K562 (cell line): Measurements from ENCODE around the gene RARA. TPM values are rescaled to one million over a fixed set of nuclear protein-coding genes. Genes with fewer than 3 reads are reported as not detected.
A peak's percentile ranks its signal among the peaks of the same experiment; 100 is the strongest.

ENCODE experiments used
- ATAC-seq: fragments of 200-7000 bp; cut with Tn5 transposase; 3 replicates; pipeline ENCODE4 v1.9.1; 2020; ENCODE audit warnings: moderate library complexity
- BruUV-seq: library from RNA; stranded (reverse); fragments of 400-500 nt; replicated peaks from 2 replicates; lab custom pipeline; 2021; lab: Mats Ljungman, UMichigan
- CTCF ChIA-PET: fragments of 300-600 bp; formaldehyde crosslinking; extraction: SDS; loops from one replicate; lab custom pipeline; 2021; ENCODE audit warnings: low intra/inter-chr PET ratio; lab: Yijun Ruan, JAX
- POLR2A ChIA-PET: fragments of 300-600, 350-650 bp; sonication (Branson Sonifier 250); formaldehyde crosslinking; extraction: SDS; loops from one replicate; lab custom pipeline; 2021; ENCODE audit warnings: antibody characterized with exemption, inconsistent platforms; lab: Yijun Ruan, JAX
- DNase-seq, 4 experiments: peaks; one replicate each; pipeline versions ENCODE4 v3.0.0 to v3.0.0-alpha.2; 2011 to 2018; ENCODE audit warnings: low spot score in 3 of 4, mixed read lengths in 3 of 4; ENCODE audit errors: extremely low read depth in 1 of 4
- FAIRE-seq: peaks from 2 replicates; lab custom pipeline; 2011; peaks lifted over from hg19 to GRCh38; lab: Jason Lieb, UNC
- H2AFZ ChIP-seq: 2 replicates; pipeline ENCODE4 v1.6.0; 2011; ENCODE audit warnings: low read depth, low read length, control low read depth, inconsistent platforms
- H3K27ac ChIP-seq: fragments of 200-600 bp; 3 replicates; pipeline ENCODE4 v1.8.0; 2011; ENCODE audit warnings: low read depth, mild to moderate bottlenecking, control low read depth, inconsistent platforms, low read length, moderate library complexity, mixed read lengths; ENCODE audit errors: extremely low read depth
- H3K27me3 ChIP-seq, 2 experiments: fragments of 300-600 bp in 1 of 2; 2 replicates in 1 of 2; 3 replicates in 1 of 2; pipeline versions ENCODE4 v1.6.0 to v1.8.0; 2011; ENCODE audit warnings: inconsistent platforms in 2 of 2, low read length in 2 of 2, mild to moderate bottlenecking in 1 of 2, mixed read lengths in 1 of 2, moderate library complexity in 1 of 2; ENCODE audit not compliant: control insufficient read depth in 2 of 2, insufficient read depth in 2 of 2
- H3K36me3 ChIP-seq: fragments of 300-600 bp; 3 replicates; pipeline ENCODE4 v1.8.0; 2011; ENCODE audit warnings: mild to moderate bottlenecking, low read length, inconsistent platforms; ENCODE audit not compliant: control insufficient read depth, insufficient read depth
- H3K4me1 ChIP-seq, 2 experiments: fragments of 200-600 bp in 1 of 2; replicated peaks in 1 of 2; 2 replicates in 1 of 2; 3 replicates in 1 of 2; pipeline versions ENCODE4 v1.5.1 to v1.8.0; 2011; ENCODE audit warnings: inconsistent platforms in 2 of 2, low read length in 2 of 2, mild to moderate bottlenecking in 1 of 2, mixed read lengths in 1 of 2, moderate library complexity in 1 of 2; ENCODE audit not compliant: control insufficient read depth in 2 of 2, insufficient read depth in 2 of 2
- H3K4me2 ChIP-seq: 2 replicates; pipeline ENCODE4 v1.6.1; 2011; ENCODE audit warnings: low read length, control low read depth, inconsistent platforms, mixed read lengths; ENCODE audit not compliant: insufficient read depth
- H3K4me3 ChIP-seq: fragments of 200-600 bp; sonication (generic), shearing (Covaris generic); 2 replicates; pipeline ENCODE4 v1.5.1; 2016; ENCODE audit warnings: control low read depth, inconsistent platforms
- H3K79me2 ChIP-seq: fragments of 200-600 bp; 3 replicates; pipeline ENCODE4 v1.8.0; 2011; ENCODE audit warnings: low read length, inconsistent platforms; ENCODE audit not compliant: control insufficient read depth, insufficient read depth
- H3K9ac ChIP-seq, 2 experiments: 2 replicates each; pipeline versions ENCODE4 v1.6.0 to v1.6.1; 2011; ENCODE audit warnings: low read depth in 2 of 2, low read length in 2 of 2, control low read depth in 1 of 2, inconsistent platforms in 1 of 2, mild to moderate bottlenecking in 1 of 2, mixed read lengths in 1 of 2; ENCODE audit not compliant: insufficient read depth in 1 of 2
- H3K9me1 ChIP-seq: one replicate; pipeline ENCODE4 v1.6.0; 2011; ENCODE audit warnings: inconsistent platforms, mild to moderate bottlenecking, low read length, moderate library complexity; ENCODE audit not compliant: control insufficient read depth, insufficient read depth
- H3K9me3 ChIP-seq: replicated peaks from 2 replicates; pipeline ENCODE4 v1.5.1; 2011; ENCODE audit warnings: low read depth, low read length, inconsistent platforms; ENCODE audit not compliant: control insufficient read depth, insufficient read depth
- H4K20me1 ChIP-seq: replicated peaks from 2 replicates; pipeline ENCODE4 v1.6.1; 2011; ENCODE audit warnings: low read length, inconsistent platforms, mixed read lengths; ENCODE audit not compliant: control insufficient read depth, insufficient read depth
- BCOR ChIP-seq: fragments of 450-650 bp; IDR thresholded peaks from 2 replicates; pipeline ENCODE4 v1.6.1; 2016
- DIDO1 ChIP-seq: fragments of 450-650 bp; IDR thresholded peaks from 2 replicates; pipeline ENCODE4 v1.6.1; 2016; ENCODE audit warnings: low read depth, missing biosample characterization, missing genetic modification characterization
- ETV6 ChIP-seq, 3 experiments: fragments of 150-350 bp in 1 of 3; sonication (generic) in 1 of 3; formaldehyde crosslinking in 1 of 3; IDR thresholded peaks; 2 replicates each; pipeline versions ENCODE4 v1.6.1 to v1.8.0; 2014 to 2022; ENCODE audit warnings: borderline replicate concordance in 2 of 3, low read depth in 2 of 3, antibody characterized with exemption in 1 of 3, low read length in 1 of 3, mild to moderate bottlenecking in 1 of 3, missing genetic modification reagents in 1 of 3
- EWSR1 ChIP-seq: fragments of 450-650 bp; IDR thresholded peaks from 2 replicates; pipeline ENCODE4 v1.6.1; 2018; ENCODE audit warnings: borderline replicate concordance, mild to moderate bottlenecking, low read depth, moderate library complexity; ENCODE audit not compliant: partially characterized antibody
- HDAC1 ChIP-seq, 2 experiments: fragments of 450-650 bp; IDR thresholded peaks; 2 replicates each; pipeline ENCODE4 v1.6.1; 2016 to 2017; ENCODE audit warnings: inconsistent platforms in 1 of 2, mild to moderate bottlenecking in 1 of 2, moderate library complexity in 1 of 2
- HMG20A ChIP-seq: fragments of 450-650 bp; formaldehyde crosslinking; conservative IDR thresholded peaks from 2 replicates; pipeline ENCODE4 v1.4.0; 2020; ENCODE audit warnings: mild to moderate bottlenecking, mixed read lengths
- IFI16 ChIP-seq: fragments of 250-450 bp; sonication (Bioruptor Pico); IDR thresholded peaks from 2 replicates; pipeline ENCODE4 v2.1.2; 2022; ENCODE audit warnings: mild to moderate bottlenecking, inconsistent platforms
- JUND ChIP-seq, 2 experiments: IDR thresholded peaks; 2 replicates in 1 of 2; 3 replicates in 1 of 2; pipeline ENCODE4 v1.6.1; 2011; ENCODE audit warnings: borderline replicate concordance in 2 of 2, low read depth in 2 of 2, low read length in 2 of 2, improper control_type of control experiment in 1 of 2, missing biosample characterization in 1 of 2, missing genetic modification characterization in 1 of 2, missing genetic modification reagents in 1 of 2
- KDM1A ChIP-seq, 2 experiments: fragments of 450-650 bp; IDR thresholded peaks; 2 replicates each; pipeline ENCODE4 v1.6.1; 2016; ENCODE audit warnings: mild to moderate bottlenecking in 2 of 2
- MEIS2 ChIP-seq: fragments of 450-650 bp; IDR thresholded peaks from 2 replicates; pipeline ENCODE4 v1.6.1; 2014; ENCODE audit warnings: mild to moderate bottlenecking; ENCODE audit not compliant: partially characterized antibody
- MTA2 ChIP-seq: fragments of 450-650 bp; IDR thresholded peaks from 2 replicates; pipeline ENCODE4 v1.6.1; 2016; ENCODE audit warnings: low read depth
- RBM25 ChIP-seq: fragments of 200-400 bp; formaldehyde crosslinking; IDR thresholded peaks from 2 replicates; pipeline ENCODE4 v1.6.1; 2018; ENCODE audit warnings: low read length, low read depth, moderate library complexity; ENCODE audit not compliant: severe bottlenecking
- XRCC4 ChIP-seq: IDR thresholded peaks from one replicate; pipeline ENCODE4 v1.6.1; 2011; ENCODE audit not compliant: insufficient read depth, insufficient read length; ENCODE audit errors: extremely low read depth
- ZBTB7A ChIP-seq: IDR thresholded peaks from 2 replicates; pipeline ENCODE4 v1.6.1; 2011; ENCODE audit warnings: low read depth, mild to moderate bottlenecking, low read length, moderate library complexity, borderline replicate concordance; ENCODE audit not compliant: control insufficient read depth
- ZNF121 ChIP-seq: sonication (generic); formaldehyde crosslinking; conservative IDR thresholded peaks from 2 replicates; pipeline ENCODE4 v1.8.0; 2022; ENCODE audit warnings: missing genetic modification reagents
- ZNF134 ChIP-seq: fragments of 250-450 bp; sonication (Bioruptor Pico); conservative IDR thresholded peaks from 2 replicates; pipeline ENCODE4 v1.4.0; 2020
- WGBS: fragments of 100-300 bp; shearing (Covaris generic); methylation state at CpG from one replicate; pipeline ENCODE4 v1.1.6; 2016; ENCODE audit warnings: low coverage, mixed read lengths; ENCODE audit not compliant: insufficient coverage; ENCODE audit errors: missing lambda C conversion rate; 5-methylcytosine and 5-hydroxymethylcytosine counted together
- in situ Hi-C: fragments of 300-500 bp; cut with MboI; formaldehyde crosslinking; loops from 4 replicates; pipeline ENCODE4 v1.15.0; 2018; ENCODE audit warnings: inconsistent platforms, mixed read lengths
- intact Hi-C: fragments of 100-400 bp; cut with micrococcal nuclease; formaldehyde crosslinking; loops from 2 replicates; pipeline ENCODE4 v1.14.2; 2022
- polyA plus RNA-seq, 8 experiments: library from polyadenylated mRNA; depleted of rRNA in 4 of 8; stranded (reverse) in 5 of 8; unstranded in 3 of 8; fragments of >200 nt; fragmentation: Nextera tagmentation in 2 of 8; fragmentation: Illumina TruSeq in 1 of 8; extraction: Ambion mirVana in 2 of 8; extraction: Trizol in 1 of 8; gene quantifications; 2 replicates each; pipeline versions ENCODE4 v1.2.1 to v1.2.3, GENCODE V29; 2011 to 2014; ENCODE audit warnings: inconsistent platforms in 1 of 8, missing spikeins in 1 of 8
- total RNA-seq, 7 experiments: library from RNA; depleted of rRNA in 6 of 7; stranded (reverse); fragments of >200 nt in 6 of 7; fragmentation: Illumina TruSeq in 2 of 7; extraction: Trizol in 2 of 7; gene quantifications; 2 replicates each; pipeline versions ENCODE4 v1.2.1 to v1.2.3, GENCODE V29; 2011 to 2021; ENCODE audit warnings: low replicate concordance in 1 of 7
- TF ChIP-seq, protein P1 (sequence below): sonication (generic); formaldehyde crosslinking; IDR thresholded peaks from 2 replicates; pipeline ENCODE4 v1.8.0; 2022; ENCODE audit warnings: mild to moderate bottlenecking, missing genetic modification reagents
- TF ChIP-seq, protein P2 (sequence below): IDR thresholded peaks from 3 replicates; pipeline ENCODE4 v1.6.1; 2011; ENCODE audit warnings: borderline replicate concordance, mild to moderate bottlenecking, moderate library complexity; ENCODE audit not compliant: insufficient read length; ENCODE audit errors: extremely low read depth

Gene RARA
- total and polyA plus RNA-seq, 9 of the 15 experiments (the other 6 are each of a cell fraction or from before 2014, with no cell fraction given): 0.10 to 28.0 (median 7.9) TPM

DNA sequence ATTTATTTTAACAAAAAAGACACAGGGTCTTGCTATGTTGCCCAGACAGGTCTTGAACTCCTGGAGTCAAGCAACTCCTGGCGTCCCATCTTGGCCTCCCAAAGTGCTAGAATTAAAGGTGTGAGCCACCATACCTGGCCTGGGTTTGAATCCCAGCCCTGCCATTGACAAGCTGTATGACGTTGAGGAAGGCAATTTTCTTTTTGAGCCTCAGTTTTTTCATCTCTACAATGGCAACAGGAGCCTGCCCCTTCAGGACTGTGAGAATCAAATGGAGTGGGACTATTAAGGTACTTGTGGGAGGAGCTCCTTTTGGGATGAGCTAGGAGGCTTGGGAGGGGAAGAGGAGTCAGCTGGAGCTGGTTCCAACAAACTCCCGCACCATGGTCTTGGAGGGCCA lies 6.2 kb downstream of the RARA start:
- Histone ChIP-seq H3K9me3 (no peaks in the 10 kb centered on the region), H3K9ac (no peak overlapping the region), H3K79me2 (peaks cover 22% of the 10 kb centered on the region), H3K27ac (no peak overlapping the region; the same call in 2 of the 3 replicates), H3K4me1 (peaks cover 34 to 55% of the 10 kb centered on the region in 2 experiments), H3K9me1 (no peaks in the 10 kb centered on the region), H3K36me3 (no peaks in the 10 kb centered on the region), H3K27me3 (no peaks in the 10 kb centered on the region), H4K20me1 (no peaks in the 10 kb centered on the region), H3K4me2 (peak overlapping the region; percentile 13; the same call in 1 of the 2 replicates), H2AFZ (peak overlapping the region; percentile 54; the same call in 1 of the 2 replicates), H3K4me3 (no peak overlapping the region)
- ChIA-PET CTCF (no interaction called here), POLR2A (interaction anchor here (0.6 to 0.9 kb wide), 4 partner anchors 12 to 761 kb away, joined by 3 to 4 read pairs (median 3); no protein-coding TSS in a partner anchor)
- BruUV-seq: no TSS peak
- in situ Hi-C loops: no loop called here
- DNase-seq (no peak), ATAC-seq (no peak), FAIRE-seq (peak; percentile 74)
- intact Hi-C loops: no loop called here
- WGBS: 66% methylated on average over 3 of the region's 3 CpGs
- TF ChIP-seq DIDO1: no peak
- TF ChIP-seq ETV6 (IDR thresholded peaks at IDR 0.05; ENCODE audit: borderline replicate concordance in 1 of 2, low read depth in 2 of 2, low read length in 1 of 2): no peak
- no peak for TF ChIP-seq ETV6 (CRISPR knock-in tag; IDR thresholded peaks at IDR 0.05; ENCODE audit: borderline replicate concordance)
- TF ChIP-seq EWSR1: no peak
- no peak for TF ChIP-seq HMG20A (CRISPR knock-in tag)
- TF ChIP-seq, protein P1, sequence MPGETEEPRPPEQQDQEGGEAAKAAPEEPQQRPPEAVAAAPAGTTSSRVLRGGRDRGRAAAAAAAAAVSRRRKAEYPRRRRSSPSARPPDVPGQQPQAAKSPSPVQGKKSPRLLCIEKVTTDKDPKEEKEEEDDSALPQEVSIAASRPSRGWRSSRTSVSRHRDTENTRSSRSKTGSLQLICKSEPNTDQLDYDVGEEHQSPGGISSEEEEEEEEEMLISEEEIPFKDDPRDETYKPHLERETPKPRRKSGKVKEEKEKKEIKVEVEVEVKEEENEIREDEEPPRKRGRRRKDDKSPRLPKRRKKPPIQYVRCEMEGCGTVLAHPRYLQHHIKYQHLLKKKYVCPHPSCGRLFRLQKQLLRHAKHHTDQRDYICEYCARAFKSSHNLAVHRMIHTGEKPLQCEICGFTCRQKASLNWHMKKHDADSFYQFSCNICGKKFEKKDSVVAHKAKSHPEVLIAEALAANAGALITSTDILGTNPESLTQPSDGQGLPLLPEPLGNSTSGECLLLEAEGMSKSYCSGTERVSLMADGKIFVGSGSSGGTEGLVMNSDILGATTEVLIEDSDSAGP (CRISPR knock-in tag): no peak
- TF ChIP-seq BCOR: peak; percentile 87
- TF ChIP-seq ZBTB7A: no peak
- TF ChIP-seq, protein P2, sequence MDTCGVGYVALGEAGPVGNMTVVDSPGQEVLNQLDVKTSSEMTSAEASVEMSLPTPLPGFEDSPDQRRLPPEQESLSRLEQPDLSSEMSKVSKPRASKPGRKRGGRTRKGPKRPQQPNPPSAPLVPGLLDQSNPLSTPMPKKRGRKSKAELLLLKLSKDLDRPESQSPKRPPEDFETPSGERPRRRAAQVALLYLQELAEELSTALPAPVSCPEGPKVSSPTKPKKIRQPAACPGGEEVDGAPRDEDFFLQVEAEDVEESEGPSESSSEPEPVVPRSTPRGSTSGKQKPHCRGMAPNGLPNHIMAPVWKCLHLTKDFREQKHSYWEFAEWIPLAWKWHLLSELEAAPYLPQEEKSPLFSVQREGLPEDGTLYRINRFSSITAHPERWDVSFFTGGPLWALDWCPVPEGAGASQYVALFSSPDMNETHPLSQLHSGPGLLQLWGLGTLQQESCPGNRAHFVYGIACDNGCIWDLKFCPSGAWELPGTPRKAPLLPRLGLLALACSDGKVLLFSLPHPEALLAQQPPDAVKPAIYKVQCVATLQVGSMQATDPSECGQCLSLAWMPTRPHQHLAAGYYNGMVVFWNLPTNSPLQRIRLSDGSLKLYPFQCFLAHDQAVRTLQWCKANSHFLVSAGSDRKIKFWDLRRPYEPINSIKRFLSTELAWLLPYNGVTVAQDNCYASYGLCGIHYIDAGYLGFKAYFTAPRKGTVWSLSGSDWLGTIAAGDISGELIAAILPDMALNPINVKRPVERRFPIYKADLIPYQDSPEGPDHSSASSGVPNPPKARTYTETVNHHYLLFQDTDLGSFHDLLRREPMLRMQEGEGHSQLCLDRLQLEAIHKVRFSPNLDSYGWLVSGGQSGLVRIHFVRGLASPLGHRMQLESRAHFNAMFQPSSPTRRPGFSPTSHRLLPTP: no peak
- 0 out of 4 replicates have a peak, but pooled peaks of 1 of the 2 experiments have one; percentile 13 for TF ChIP-seq HDAC1 (IDR thresholded peaks at IDR 0.05)
- peak; percentile 87 for TF ChIP-seq RBM25
- TF ChIP-seq IFI16 (CRISPR knock-in tag): no peak
- TF ChIP-seq XRCC4: no peak
- peak; percentile 37 to 60; a peak in 3 of 4 replicates for TF ChIP-seq KDM1A (IDR thresholded peaks at IDR 0.05)
- peak; percentile 92 for TF ChIP-seq ZNF121 (CRISPR knock-in tag)
- TF ChIP-seq ZNF134 (CRISPR knock-in tag): no peak
- TF ChIP-seq JUND (IDR thresholded peaks at IDR 0.05; ENCODE audit: borderline replicate concordance, low read depth, low read length): no peak
- TF ChIP-seq JUND (tag; IDR thresholded peaks at IDR 0.05; ENCODE audit: borderline replicate concordance, low read depth, low read length): no peak
- no peak for TF ChIP-seq MTA2
- TF ChIP-seq MEIS2: no peak
